GM23248 (cell line): Measurements from ENCODE around the gene IRF9. TPM values are rescaled to one million over a fixed set of nuclear protein-coding genes. Genes with fewer than 3 reads are reported as not detected.

ENCODE experiments used
- DNase-seq: peaks from one replicate; pipeline ENCODE4 v3.0.0-alpha.2; 2015
- H2AFZ ChIP-seq: fragments of 200-600 bp; sonication (generic); 2 replicates; pipeline ENCODE4 v1.6.1; 2016; ENCODE audit warnings: antibody characterized with exemption
- H3F3A ChIP-seq: fragments of 200-600 bp; sonication (generic); 2 replicates; pipeline ENCODE4 v1.6.1; 2016; ENCODE audit warnings: mild to moderate bottlenecking, antibody characterized with exemption, mixed run types; ENCODE audit not compliant: insufficient read depth
- H3K27ac ChIP-seq: fragments of 200-600 bp; sonication (generic); 2 replicates; pipeline ENCODE4 v1.5.1; 2016; ENCODE audit warnings: mild to moderate bottlenecking
- H3K27me3 ChIP-seq: fragments of 200-600 bp; sonication (generic); replicated peaks from 2 replicates; pipeline ENCODE4 v1.6.1; 2016; ENCODE audit warnings: mild to moderate bottlenecking; ENCODE audit not compliant: insufficient read depth
- H3K36me3 ChIP-seq: fragments of 200-600 bp; sonication (generic); 2 replicates; pipeline ENCODE4 v1.6.1; 2016; ENCODE audit warnings: low read depth, mild to moderate bottlenecking
- H3K4me1 ChIP-seq: fragments of 200-600 bp; sonication (generic); 2 replicates; pipeline ENCODE4 v1.6.1; 2016; ENCODE audit warnings: mild to moderate bottlenecking; ENCODE audit not compliant: insufficient read depth
- H3K4me2 ChIP-seq: fragments of 200-600 bp; sonication (generic); one replicate; pipeline ENCODE4 v1.6.1; 2016; ENCODE audit warnings: mild to moderate bottlenecking; ENCODE audit not compliant: unreplicated experiment
- H3K4me3 ChIP-seq: fragments of 200-600 bp; sonication (generic); 2 replicates; pipeline ENCODE4 v1.5.1; 2016; ENCODE audit warnings: mild to moderate bottlenecking
- H3K79me2 ChIP-seq: fragments of 200-600 bp; sonication (generic); 2 replicates; pipeline ENCODE4 v1.6.1; 2016; ENCODE audit warnings: mild to moderate bottlenecking; ENCODE audit not compliant: insufficient read depth
- H3K9ac ChIP-seq: fragments of 200-600 bp; sonication (generic); 2 replicates; pipeline ENCODE4 v1.6.1; 2016; ENCODE audit warnings: mild to moderate bottlenecking
- H3K9me2 ChIP-seq: fragments of 200-600 bp; sonication (generic); 2 replicates; pipeline ENCODE4 v1.6.1; 2016; ENCODE audit warnings: mixed run types, mild to moderate bottlenecking, moderate library complexity; ENCODE audit not compliant: insufficient read depth
- H3K9me3 ChIP-seq: fragments of 200-600 bp; sonication (generic); one replicate; pipeline ENCODE4 v1.6.1; 2017; ENCODE audit warnings: low read depth
- H4K20me1 ChIP-seq: fragments of 200-600 bp; sonication (generic); 2 replicates; pipeline ENCODE4 v1.6.0; 2016; ENCODE audit not compliant: insufficient read depth
- EZH2 ChIP-seq: fragments of 200-600 bp; sonication (generic); IDR thresholded peaks from 2 replicates; pipeline ENCODE4 v1.6.1; 2018; ENCODE audit warnings: antibody characterized with exemption, mild to moderate bottlenecking; ENCODE audit not compliant: insufficient read depth, poor library complexity, severe bottlenecking
- EZH2phosphoT487 ChIP-seq: fragments of 200-600 bp; sonication (generic); IDR thresholded peaks from 2 replicates; pipeline ENCODE4 v1.6.1; 2018; ENCODE audit warnings: antibody characterized with exemption, moderate library complexity, mild to moderate bottlenecking, low read depth; ENCODE audit not compliant: insufficient read depth
- WGBS, 2 experiments: methylation state at CpG; one replicate each; pipeline ENCODE4 v1.1.6; 2015 to 2017; ENCODE audit warnings: low lambda C conversion rate in 2 of 2, low coverage in 1 of 2; ENCODE audit errors: missing lambda C conversion rate in 2 of 2; 5-methylcytosine and 5-hydroxymethylcytosine counted together
- in situ Hi-C: fragments of 300-500 bp; cut with MboI; formaldehyde crosslinking; loops from 2 replicates; pipeline ENCODE4 v1.15.0; 2020
- polyA plus RNA-seq: library from polyadenylated mRNA; unstranded; fragments of >200 nt; fragmentation: Nextera tagmentation; extraction: Ambion mirVana; gene quantifications from 2 replicates; pipeline ENCODE4 v1.2.1, GENCODE V29; 2016
- total RNA-seq: library from RNA; depleted of rRNA; stranded (reverse); fragments of >200 nt; shearing (Covaris generic); gene quantifications from 2 replicates; pipeline ENCODE4 v1.2.3, GENCODE V29; 2014

Gene IRF9
- total and polyA plus RNA-seq, 2 experiments from 2014 or later: 56.7 to 87.1 TPM

DNA sequence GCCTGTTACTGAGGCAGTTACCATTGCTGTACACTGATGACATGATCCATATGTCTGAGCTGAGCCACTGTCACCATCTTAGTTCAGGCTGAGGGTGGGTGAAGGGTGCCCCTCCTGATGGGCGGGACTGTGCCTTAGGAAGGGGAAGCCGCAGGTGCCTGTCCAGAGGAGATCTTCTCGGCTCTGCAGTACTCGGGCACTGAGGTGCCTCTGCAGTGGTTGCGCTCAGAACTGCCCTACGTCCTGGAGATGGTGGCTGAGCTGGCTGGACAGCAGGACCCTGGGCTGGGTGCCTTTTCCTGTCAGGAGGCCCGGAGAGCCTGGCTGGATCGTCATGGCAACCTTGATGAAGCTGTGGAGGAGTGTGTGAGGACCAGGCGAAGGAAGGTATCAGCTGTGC, 10.1 kb upstream of the IRF9 start:
- Histone ChIP-seq H3K27ac (no peak overlapping the region), H2AFZ (no peak overlapping the region), H3K4me3 (no peak overlapping the region), H3K4me1 (peaks cover 6% of the 10 kb centered on the region; the same call in 1 of the 2 replicates), H3K9ac (no peak overlapping the region), H3K27me3 (no peaks in the 10 kb centered on the region), H3K36me3 (peaks cover 34% of the 10 kb centered on the region), H3K79me2 (peaks cover 34% of the 10 kb centered on the region), H3K9me2 (no peaks in the 10 kb centered on the region), H4K20me1 (no peaks in the 10 kb centered on the region), H3F3A (peaks cover 3% of the 10 kb centered on the region; the same call in 1 of the 2 replicates), H3K9me3 (no peaks in the 10 kb centered on the region), H3K4me2 (no peak overlapping the region)
- in situ Hi-C loops: no loop called here
- TF ChIP-seq EZH2: no peak
- TF ChIP-seq EZH2phosphoT487: no peak
- WGBS, 2 experiments: 85 to 91% methylated on average over 9 of the region's 9 CpGs
- no peak for DNase-seq

DNA sequence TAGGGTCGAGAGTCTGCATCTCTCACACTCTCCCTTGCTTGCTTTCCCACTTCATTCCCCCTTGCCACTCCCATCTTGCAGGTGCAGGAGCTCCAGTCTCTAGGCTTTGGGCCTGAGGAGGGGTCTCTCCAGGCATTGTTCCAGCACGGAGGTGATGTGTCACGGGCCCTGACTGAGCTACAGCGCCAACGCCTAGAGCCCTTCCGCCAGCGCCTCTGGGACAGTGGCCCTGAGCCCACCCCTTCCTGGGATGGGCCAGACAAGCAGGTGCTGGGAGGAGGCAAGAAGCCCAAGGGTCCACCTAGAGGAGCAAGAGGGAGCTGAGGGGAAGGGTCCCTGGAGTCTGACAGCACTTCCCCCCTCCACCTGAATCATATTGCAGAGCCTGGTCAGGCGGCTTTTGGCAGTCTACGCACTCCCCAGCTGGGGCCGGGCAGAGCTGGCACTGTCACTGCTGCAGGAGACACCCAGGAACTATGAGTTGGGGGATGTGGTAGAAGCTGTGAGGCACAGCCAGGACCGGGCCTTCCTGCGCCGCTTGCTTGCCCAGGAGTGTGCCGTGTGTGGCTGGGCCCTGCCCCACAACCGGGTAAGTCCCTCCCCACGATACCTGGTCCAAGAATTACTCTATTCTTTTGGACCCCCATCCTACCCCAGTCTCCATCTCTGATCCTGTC, 9.5 kb upstream of the IRF9 start:
- H3K4me1 ChIP-seq: 0 out of 2 replicates have a peak, but pooled peaks cover 6% of the 10 kb centered on the region
- no peak overlapping the region for H3K4me2 ChIP-seq
- H3K4me3 ChIP-seq: no peak overlapping the region
- TF ChIP-seq EZH2phosphoT487: no peak
- TF ChIP-seq EZH2: no peak
- H3F3A ChIP-seq: no peaks in the 10 kb centered on the region
- H4K20me1 ChIP-seq: no peaks in the 10 kb centered on the region
- no peak overlapping the region for H3K9ac ChIP-seq
- H3K9me2 ChIP-seq: no peaks in the 10 kb centered on the region
- peaks cover 39% of the 10 kb centered on the region for H3K36me3 ChIP-seq
- no peaks in the 10 kb centered on the region for H3K27me3 ChIP-seq
- peaks cover 34% of the 10 kb centered on the region for H3K79me2 ChIP-seq
- 85 to 87% methylated on average over 15 to 16 of the region's 16 CpGs for WGBS, 2 experiments
- no peak for DNase-seq
- H3K9me3 ChIP-seq: no peaks in the 10 kb centered on the region
- no peak overlapping the region for H2AFZ ChIP-seq
- no peak overlapping the region for H3K27ac ChIP-seq
- in situ Hi-C loops: no loop called here

DNA sequence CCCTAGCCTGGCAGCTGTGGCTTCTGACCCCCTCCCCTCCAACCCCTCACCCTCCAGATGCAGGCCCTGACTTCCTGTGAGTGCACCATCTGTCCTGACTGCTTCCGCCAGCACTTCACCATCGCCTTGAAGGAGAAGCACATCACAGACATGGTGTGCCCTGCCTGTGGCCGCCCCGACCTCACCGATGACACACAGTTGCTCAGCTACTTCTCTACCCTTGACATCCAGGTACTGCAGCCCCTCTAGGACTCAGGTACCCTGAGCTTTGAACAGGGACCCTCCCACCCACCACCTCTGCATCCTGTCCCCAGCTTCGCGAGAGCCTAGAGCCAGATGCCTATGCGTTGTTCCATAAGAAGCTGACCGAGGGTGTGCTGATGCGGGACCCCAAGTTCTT, 6.0 kb upstream of the IRF9 start:
- H3K4me1 ChIP-seq: no peaks in the 10 kb centered on the region
- H3K36me3 ChIP-seq: peaks cover 31% of the 10 kb centered on the region
- 95 to 100% methylated on average over 10 of the region's 10 CpGs for WGBS, 2 experiments
- H2AFZ ChIP-seq: no peak overlapping the region
- peaks cover 6% of the 10 kb centered on the region for H3K79me2 ChIP-seq
- H3K9ac ChIP-seq: no peak overlapping the region
- no peaks in the 10 kb centered on the region for H4K20me1 ChIP-seq
- H3K4me3 ChIP-seq: no peak overlapping the region
- no peak overlapping the region for H3K4me2 ChIP-seq
- no peak for TF ChIP-seq EZH2phosphoT487
- no peak for TF ChIP-seq EZH2
- H3K27ac ChIP-seq: no peak overlapping the region
- H3K9me2 ChIP-seq: no peaks in the 10 kb centered on the region
- peaks cover 15% of the 10 kb centered on the region; the same call in 1 of the 2 replicates for H3F3A ChIP-seq
- DNase-seq: no peak
- in situ Hi-C loops: no loop called here
- no peaks in the 10 kb centered on the region for H3K9me3 ChIP-seq
- H3K27me3 ChIP-seq: no peaks in the 10 kb centered on the region

DNA sequence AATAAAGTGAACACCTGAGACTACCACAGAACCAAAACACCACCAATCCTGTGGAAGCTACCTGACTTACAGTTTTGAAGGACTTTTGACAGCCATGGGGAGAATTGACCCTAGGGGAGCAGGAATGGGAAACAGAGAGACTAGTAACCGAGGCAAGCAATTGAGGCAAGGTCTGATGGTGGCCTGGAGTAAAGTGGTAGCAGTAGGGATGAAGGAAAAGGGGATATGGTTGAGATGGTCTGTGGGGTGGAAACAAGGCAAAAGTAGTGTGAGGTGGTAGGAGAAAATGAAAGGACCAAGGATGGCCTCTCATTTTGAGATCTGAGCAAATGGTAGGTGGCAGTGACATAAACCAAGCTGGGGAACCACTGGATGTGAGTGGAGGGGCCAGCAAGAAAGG, 4.2 kb upstream of the IRF9 start:
- Histone ChIP-seq H3K27ac (no peak overlapping the region), H3K4me3 (no peak overlapping the region), H3K27me3 (no peaks in the 10 kb centered on the region), H4K20me1 (no peaks in the 10 kb centered on the region), H3K4me1 (no peaks in the 10 kb centered on the region), H2AFZ (no peak overlapping the region), H3K9ac (no peak overlapping the region), H3K4me2 (no peak overlapping the region), H3F3A (peaks cover 25% of the 10 kb centered on the region; the same call in 1 of the 2 replicates), H3K9me2 (no peaks in the 10 kb centered on the region), H3K79me2 (peaks cover 8% of the 10 kb centered on the region), H3K9me3 (no peaks in the 10 kb centered on the region), H3K36me3 (peaks cover 36% of the 10 kb centered on the region)
- WGBS, 2 experiments: 100% methylated on average over 1 of the region's 1 CpG
- TF ChIP-seq EZH2phosphoT487 (no peak), EZH2 (no peak)
- no peak for DNase-seq
- in situ Hi-C loops: no loop called here

DNA sequence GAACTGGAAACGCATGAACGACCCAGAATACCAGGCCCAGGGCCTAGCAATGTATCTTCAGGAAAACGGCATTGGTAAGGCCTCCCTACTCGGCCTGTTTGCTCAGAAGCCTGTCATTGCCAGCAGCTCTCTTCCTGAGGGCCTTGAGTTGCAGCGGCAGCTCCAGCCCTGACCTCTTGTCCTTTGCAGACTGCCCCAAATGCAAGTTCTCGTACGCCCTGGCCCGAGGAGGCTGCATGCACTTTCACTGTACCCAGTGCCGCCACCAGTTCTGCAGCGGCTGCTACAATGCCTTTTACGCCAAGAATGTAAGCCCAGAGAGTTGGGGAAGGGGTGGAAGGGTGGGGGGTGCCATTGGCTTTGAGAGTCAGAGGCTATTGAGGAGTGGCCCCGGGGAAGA, 3.7 kb upstream of the IRF9 start:
- TF ChIP-seq EZH2phosphoT487 (no peak), EZH2 (no peak)
- H3F3A ChIP-seq: peaks cover 30% of the 10 kb centered on the region; the same call in 1 of the 2 replicates
- WGBS, 2 experiments: 99% methylated on average over 11 to 12 of the region's 12 CpGs
- H3K27me3 ChIP-seq: no peaks in the 10 kb centered on the region
- peaks cover 13% of the 10 kb centered on the region for H3K79me2 ChIP-seq
- in situ Hi-C loops: no loop called here
- no peak overlapping the region for H3K9ac ChIP-seq
- no peaks in the 10 kb centered on the region for H3K9me3 ChIP-seq
- peaks cover 2% of the 10 kb centered on the region for H3K4me1 ChIP-seq
- no peaks in the 10 kb centered on the region for H4K20me1 ChIP-seq
- peaks cover 35% of the 10 kb centered on the region for H3K36me3 ChIP-seq
- H3K4me2 ChIP-seq: no peak overlapping the region
- H3K9me2 ChIP-seq: no peaks in the 10 kb centered on the region
- DNase-seq: no peak
- H3K27ac ChIP-seq: no peak overlapping the region
- no peak overlapping the region for H2AFZ ChIP-seq
- no peak overlapping the region for H3K4me3 ChIP-seq
